Psoas muscle (tissue), 8 donors: ENCODE measurements around the gene PCSK5. TPM values are rescaled to one million over a fixed set of nuclear protein-coding genes. Genes with fewer than 3 reads are reported as not detected.

Experiments
- ATAC-seq, 4 donors: fragments of 200-7000 bp; cut with Tn5 transposase; one replicate each; pipeline ENCODE4 v1.9.1; 2020; ENCODE audit warnings: moderate library complexity in 3 of 4, mild to moderate bottlenecking in 2 of 4
- DNase-seq, 2 donors: peaks; one replicate each; pipeline ENCODE4 v3.0.0-alpha.2; 2020
- H3K27ac ChIP-seq: fragments of 200-600 bp; one replicate; pipeline ENCODE4 v1.8.0; 2022
- H3K27me3 ChIP-seq, 3 donors: fragments of 200-600 bp in 1 of 3; one replicate each; pipeline versions ENCODE4 v1.6.1 to v1.8.0; 2013 to 2022; ENCODE audit warnings: low read length in 2 of 3, mild to moderate bottlenecking in 2 of 3, moderate library complexity in 1 of 3; ENCODE audit not compliant: insufficient read depth in 3 of 3
- H3K36me3 ChIP-seq, 2 donors: fragments of 200-600 bp in 1 of 2; one replicate each; pipeline versions ENCODE4 v1.6.1 to v1.8.0; 2013 to 2022; ENCODE audit warnings: low read depth in 1 of 2, mild to moderate bottlenecking in 1 of 2, moderate library complexity in 1 of 2; ENCODE audit not compliant: insufficient read depth in 1 of 2
- H3K4me1 ChIP-seq: fragments of 200-600 bp; one replicate; pipeline ENCODE4 v1.8.0; 2022
- H3K4me3 ChIP-seq: fragments of 200-600 bp; one replicate; pipeline ENCODE4 v1.8.0; 2022; ENCODE audit warnings: mild to moderate bottlenecking
- H3K9me3 ChIP-seq: fragments of 200-600 bp; one replicate; pipeline ENCODE4 v1.8.0; 2022
- WGBS, 3 donors: extraction: QIAGEN DNeasy Blood & Tissue Kit; methylation state at CpG; one replicate each; pipeline versions ENCODE4 v1.1.6 to v1.1.7; 2013; 5-methylcytosine and 5-hydroxymethylcytosine counted together
- intact Hi-C, 2 donors: fragments of 100-400 bp; cut with DNase I; formaldehyde crosslinking; loops; one replicate each; pipeline versions ENCODE4 v1.11.0 to v1.14.2; 2022
- polyA plus RNA-seq, 3 donors: library from polyadenylated mRNA; stranded (reverse); fragments of 200-250 nt; gene quantifications; one replicate each; pipeline ENCODE4 v1.2.3, GENCODE V29; 2013
- total RNA-seq, 4 donors: library from RNA; stranded (reverse); fragmentation: NEBNext Ultra II Directional in 2 of 4; extraction: Animal tissue kit (Norgen Biotek cat#: 25700) in 2 of 4; gene quantifications; one replicate each; pipeline versions ENCODE4 v1.2.1 to v1.2.4, GENCODE V29; 2021 to 2023
- TF ChIP-seq, protein P1 (sequence below): fragments of 200-600 bp; IDR thresholded peaks from one replicate; pipeline ENCODE4 v1.8.0; 2022; ENCODE audit warnings: antibody characterized with exemption
- donor health status: healthy with polysubstance abuse.
- donor health status: DM: no; HTN: no; CAD: no; lungs with moderate emphysema.
- donor health status: Bipolar disorder and iron deficiency.
- donor health status: healthy.
- donor health status: DM: yes; HTN: yes; CAD: no.
- donor health status: DM: no; HTN: no; CAD: no.
- donor health status: DM: no; HTN: no; CAD: no.
- donor health status: DM: yes; HTN: yes; CAD: no.

The PCSK5 gene
- total and polyA plus RNA-seq, 7 donors = 0.75 to 4.4 (median 2.3) TPM

DNA sequence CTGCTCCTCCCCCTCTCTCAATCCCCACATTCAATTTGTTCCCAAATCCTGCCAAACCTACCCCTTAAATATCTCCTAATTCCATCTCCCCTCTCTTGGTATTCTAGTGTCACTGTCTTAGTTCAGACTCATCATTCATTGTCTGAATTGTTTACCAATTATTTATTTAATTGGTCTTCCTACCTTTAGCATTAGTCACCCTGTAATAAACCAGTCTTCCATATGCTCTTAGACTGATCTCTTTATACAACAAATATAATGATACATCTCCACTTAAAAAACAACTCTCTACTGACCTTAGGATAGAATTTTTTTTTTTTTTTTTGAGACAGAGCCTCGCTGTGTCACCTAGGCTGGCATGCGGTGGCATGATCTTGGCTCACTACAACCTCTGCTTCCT, 452.4 kb downstream of the PCSK5 start:
- TF ChIP-seq, protein P1, sequence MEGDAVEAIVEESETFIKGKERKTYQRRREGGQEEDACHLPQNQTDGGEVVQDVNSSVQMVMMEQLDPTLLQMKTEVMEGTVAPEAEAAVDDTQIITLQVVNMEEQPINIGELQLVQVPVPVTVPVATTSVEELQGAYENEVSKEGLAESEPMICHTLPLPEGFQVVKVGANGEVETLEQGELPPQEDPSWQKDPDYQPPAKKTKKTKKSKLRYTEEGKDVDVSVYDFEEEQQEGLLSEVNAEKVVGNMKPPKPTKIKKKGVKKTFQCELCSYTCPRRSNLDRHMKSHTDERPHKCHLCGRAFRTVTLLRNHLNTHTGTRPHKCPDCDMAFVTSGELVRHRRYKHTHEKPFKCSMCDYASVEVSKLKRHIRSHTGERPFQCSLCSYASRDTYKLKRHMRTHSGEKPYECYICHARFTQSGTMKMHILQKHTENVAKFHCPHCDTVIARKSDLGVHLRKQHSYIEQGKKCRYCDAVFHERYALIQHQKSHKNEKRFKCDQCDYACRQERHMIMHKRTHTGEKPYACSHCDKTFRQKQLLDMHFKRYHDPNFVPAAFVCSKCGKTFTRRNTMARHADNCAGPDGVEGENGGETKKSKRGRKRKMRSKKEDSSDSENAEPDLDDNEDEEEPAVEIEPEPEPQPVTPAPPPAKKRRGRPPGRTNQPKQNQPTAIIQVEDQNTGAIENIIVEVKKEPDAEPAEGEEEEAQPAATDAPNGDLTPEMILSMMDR = no peak
- Histone ChIP-seq H3K36me3 (no peaks in the 10 kb centered on the region), H3K27ac (no peak overlapping the region), H3K9me3 (no peaks in the 10 kb centered on the region), H3K4me3 (no peak overlapping the region), H3K4me1 (no peaks in the 10 kb centered on the region), H3K27me3 (no peaks in the 10 kb centered on the region)
- DNase-seq = no peak
- whole genome bisulfite sequencing, 3 donors = 87 to 96% (median 96%) methylated on average over 2 of the region's 2 CpGs
- ATAC-seq = no peak
- intact Hi-C loops = no loop called here

- DNase-seq (no peak), ATAC-seq (no peak)
- Histone ChIP-seq H3K4me1 (no peaks in the 10 kb centered on the region), H3K9me3 (no peaks in the 10 kb centered on the region), H3K27ac (no peak overlapping the region), H3K36me3 (no peaks in the 10 kb centered on the region), H3K4me3 (no peak overlapping the region), H3K27me3 (peaks cover 0 to 3% (median 0%) of the 10 kb centered on the region in 3 donors)
- WGBS, 3 donors = 74 to 88% (median 86%) methylated on average over 1 of the region's 1 CpG
- intact Hi-C loops = no loop called here
- TF ChIP-seq, protein P1 = no peak
These were observed 459.4 kb downstream of the PCSK5 start for GRCh38 chr9:76349865-76350264.

DNA sequence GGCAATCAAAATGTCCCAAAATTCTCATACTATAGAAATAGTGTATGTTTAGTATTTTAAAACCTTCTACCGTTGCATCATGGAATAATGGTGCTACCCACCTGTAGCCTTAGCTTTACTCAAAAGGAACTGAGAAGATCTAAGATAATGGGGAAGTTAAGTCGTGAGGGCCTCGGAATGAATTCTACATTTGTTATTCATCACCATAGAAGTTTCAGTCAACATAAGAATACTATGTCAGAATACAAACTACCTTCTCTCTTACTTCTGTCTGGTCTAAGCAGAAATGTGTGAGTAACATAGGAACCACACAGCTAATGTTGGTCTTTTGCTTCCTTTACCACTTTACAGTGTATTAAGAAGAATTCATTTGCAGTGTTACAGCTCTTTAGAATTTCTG, 460.5 kb downstream of the PCSK5 start:
- 60 to 73% (median 63%) methylated on average over 3 of the region's 3 CpGs for WGBS, 3 donors
- TF ChIP-seq, protein P1 = no peak
- intact Hi-C loops = no loop called here

DNA sequence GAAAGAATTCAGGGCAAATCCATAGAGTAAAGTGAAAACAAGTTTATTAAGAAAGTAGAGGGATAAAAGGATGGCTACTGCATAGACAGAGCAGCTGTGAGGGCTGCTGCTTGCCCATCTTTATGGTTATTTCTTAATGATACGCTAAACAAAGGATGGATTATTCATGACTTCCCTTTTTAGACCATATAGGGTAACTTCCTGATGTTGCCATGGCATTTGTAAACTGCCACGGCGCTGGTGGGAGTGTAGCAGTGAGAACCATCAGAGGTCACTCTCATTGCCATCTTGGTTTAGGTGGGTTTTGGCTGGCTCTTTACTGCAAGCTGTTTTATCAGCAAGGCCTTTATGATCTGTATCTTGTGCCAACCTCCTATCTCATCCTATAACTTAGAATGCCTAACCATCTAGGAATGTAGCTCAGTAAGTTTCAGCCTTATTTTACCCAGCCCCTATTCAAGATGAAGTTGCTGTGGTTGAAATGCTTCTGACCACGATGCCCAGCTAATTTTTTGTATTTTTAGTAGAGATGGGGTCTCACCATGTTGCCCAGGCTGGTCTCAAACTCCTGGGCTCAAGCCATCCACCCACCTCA, 461.6 kb downstream of the PCSK5 start:
- H3K9me3 ChIP-seq = no peaks in the 10 kb centered on the region
- H3K36me3 ChIP-seq = no peaks in the 10 kb centered on the region
- ATAC-seq = no peak
- no peak overlapping the region for H3K4me3 ChIP-seq
- WGBS, 3 donors = 33 to 45% (median 38%) methylated on average over 4 of the region's 4 CpGs
- no peak for DNase-seq
- no peaks in the 10 kb centered on the region for H3K4me1 ChIP-seq
- TF ChIP-seq, protein P1 = no peak
- peaks cover 0 to 3% (median 0%) of the 10 kb centered on the region in 3 donors for H3K27me3 ChIP-seq
- H3K27ac ChIP-seq = no peak overlapping the region
- intact Hi-C loops = no loop called here

More for the DNA sequence above, 460.5 kb downstream of the PCSK5 start:
- no peaks in the 10 kb centered on the region for H3K36me3 ChIP-seq
- no peaks in the 10 kb centered on the region for H3K4me1 ChIP-seq
- no peaks in the 10 kb centered on the region for H3K9me3 ChIP-seq
- no peak overlapping the region for H3K4me3 ChIP-seq
- no peak for ATAC-seq
- no peak for DNase-seq
- H3K27ac ChIP-seq = no peak overlapping the region
- H3K27me3 ChIP-seq = peaks cover 0 to 3% (median 0%) of the 10 kb centered on the region in 3 donors

DNA sequence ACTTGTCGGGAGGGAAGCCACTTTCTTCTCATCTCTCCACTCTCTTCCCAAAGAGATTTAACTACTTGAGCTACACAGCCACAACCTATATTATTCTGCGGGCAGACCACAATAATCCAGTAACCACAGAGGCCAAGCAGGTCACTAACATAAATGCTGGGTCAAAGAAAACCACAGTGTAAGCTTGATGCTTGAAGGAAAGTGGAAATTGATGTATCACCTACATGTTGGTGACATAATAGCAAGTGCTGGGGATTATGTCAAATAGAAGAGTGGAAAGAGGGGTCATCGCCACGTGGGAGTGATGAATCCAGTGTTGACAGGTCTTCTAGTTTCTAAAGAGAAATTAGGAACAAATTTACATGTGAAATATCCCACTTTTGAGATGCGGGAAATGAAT, 462.8 kb downstream of the PCSK5 start:
- no peak overlapping the region for H3K4me3 ChIP-seq
- DNase-seq (no peak), ATAC-seq (no peak)
- no peak overlapping the region for H3K27ac ChIP-seq
- intact Hi-C loops = no loop called here
- H3K36me3 ChIP-seq = no peaks in the 10 kb centered on the region
- WGBS, 3 donors = 63 to 78% (median 68%) methylated on average over 5 of the region's 5 CpGs
- H3K4me1 ChIP-seq = no peaks in the 10 kb centered on the region
- H3K27me3 ChIP-seq = peaks cover 0 to 3% (median 0%) of the 10 kb centered on the region in 3 donors
- H3K9me3 ChIP-seq = no peaks in the 10 kb centered on the region
- TF ChIP-seq, protein P1 = no peak
